SK-N-SH treated with all-trans-retinoic acid at 6 μM for 48 hours (cell line): Measurements from ENCODE around the gene SLC22A12.

Experiments
- ATAC-seq: fragments of 200-7000 bp; cut with Tn5 transposase; 3 replicates; pipeline ENCODE4 v1.9.1; 2020; ENCODE audit warnings: mild to moderate bottlenecking, moderate library complexity
- ARNTL ChIP-seq: fragments of 450-650 bp; formaldehyde crosslinking; IDR thresholded peaks from 2 replicates; pipeline ENCODE4 v1.5.0; 2020; ENCODE audit warnings: low read depth, mild to moderate bottlenecking, moderate library complexity, borderline replicate concordance
- BACH2 ChIP-seq: fragments of 250-450 bp; sonication (Bioruptor Pico); IDR thresholded peaks from 2 replicates; pipeline ENCODE4 v1.9.0; 2021; ENCODE audit warnings: mild to moderate bottlenecking, borderline replicate concordance
- CREB5 ChIP-seq: fragments of 250-450 bp; sonication (Bioruptor Pico); IDR thresholded peaks from 2 replicates; pipeline ENCODE4 v1.5.1; 2020; ENCODE audit warnings: low read depth, mild to moderate bottlenecking, moderate library complexity
- CSDC2 ChIP-seq: fragments of 250-450 bp; sonication (Bioruptor Pico); IDR thresholded peaks from 2 replicates; pipeline ENCODE4 v1.5.0; 2020; ENCODE audit warnings: mild to moderate bottlenecking, moderate library complexity
- CSRNP3 ChIP-seq: fragments of 250-450 bp; sonication (Bioruptor Pico); IDR thresholded peaks from 2 replicates; pipeline ENCODE4 v1.5.1; 2021; ENCODE audit warnings: mild to moderate bottlenecking, moderate library complexity
- ESRRG ChIP-seq: fragments of 250-450 bp; sonication (Bioruptor Pico); IDR thresholded peaks from 2 replicates; pipeline ENCODE4 v1.6.1; 2021; ENCODE audit warnings: mild to moderate bottlenecking
- ISL1 ChIP-seq: fragments of 250-450 bp; sonication (Bioruptor Pico); IDR thresholded peaks from 2 replicates; pipeline ENCODE4 v2.1.2; 2022; ENCODE audit warnings: mild to moderate bottlenecking, moderate library complexity
- OSR1 ChIP-seq: fragments of 250-450 bp; sonication (Bioruptor Pico); IDR thresholded peaks from 2 replicates; pipeline ENCODE4 v1.8.0; 2022; ENCODE audit warnings: moderate library complexity, mild to moderate bottlenecking, inconsistent platforms
- PPARA ChIP-seq: fragments of 250-450 bp; sonication (Bioruptor Pico); IDR thresholded peaks from 2 replicates; pipeline ENCODE4 v1.5.0; 2020; ENCODE audit warnings: mild to moderate bottlenecking, borderline replicate concordance
- RARB ChIP-seq: fragments of 250-450 bp; sonication (Bioruptor Pico); IDR thresholded peaks from 2 replicates; pipeline ENCODE4 v1.8.0; 2021; ENCODE audit warnings: mild to moderate bottlenecking, moderate library complexity
- TCF4 ChIP-seq: fragments of 250-450 bp; sonication (Bioruptor Pico); IDR thresholded peaks from 2 replicates; pipeline ENCODE4 v1.8.0; 2021; ENCODE audit warnings: mild to moderate bottlenecking, moderate library complexity, borderline replicate concordance
- TOX ChIP-seq: fragments of 250-450 bp; sonication (Bioruptor Pico); IDR thresholded peaks from 2 replicates; pipeline ENCODE4 v1.8.0; 2021; ENCODE audit warnings: mild to moderate bottlenecking, moderate library complexity, borderline replicate concordance
- ZFP3 ChIP-seq: fragments of 250-450 bp; sonication (Bioruptor Pico); IDR thresholded peaks from 2 replicates; pipeline ENCODE4 v1.5.0; 2020; ENCODE audit warnings: mild to moderate bottlenecking, moderate library complexity
- ZFP30 ChIP-seq: fragments of 450-650 bp; formaldehyde crosslinking; IDR thresholded peaks from 2 replicates; pipeline ENCODE4 v1.5.0; 2022; ENCODE audit warnings: mild to moderate bottlenecking, moderate library complexity
- ZNF565 ChIP-seq: fragments of 450-650 bp; formaldehyde crosslinking; conservative IDR thresholded peaks from 2 replicates; pipeline ENCODE4 v1.5.0; 2020; ENCODE audit warnings: low read depth, mild to moderate bottlenecking, moderate library complexity
- ZNF70 ChIP-seq: fragments of 450-650 bp; formaldehyde crosslinking; IDR thresholded peaks from 2 replicates; pipeline ENCODE4 v1.5.0; 2020; ENCODE audit warnings: mild to moderate bottlenecking, moderate library complexity
- ZNF8 ChIP-seq: fragments of 450-650 bp; formaldehyde crosslinking; IDR thresholded peaks from 2 replicates; pipeline ENCODE4 v1.5.0; 2020; ENCODE audit warnings: mild to moderate bottlenecking, moderate library complexity
- TF ChIP-seq, protein P1 (sequence below): fragments of 250-450 bp; sonication (Bioruptor Pico); IDR thresholded peaks from 2 replicates; pipeline ENCODE4 v1.8.0; 2021; ENCODE audit warnings: low read depth, mild to moderate bottlenecking, moderate library complexity, borderline replicate concordance
- TF ChIP-seq, protein P2 (sequence below): fragments of 250-450 bp; sonication (Bioruptor Pico); IDR thresholded peaks from 2 replicates; pipeline ENCODE4 v1.5.0; 2020; ENCODE audit warnings: mild to moderate bottlenecking, moderate library complexity
- TF ChIP-seq, protein P3 (sequence below): fragments of 250-450 bp; sonication (Bioruptor Pico); IDR thresholded peaks from 2 replicates; pipeline ENCODE4 v1.8.0; 2020; ENCODE audit warnings: mild to moderate bottlenecking, moderate library complexity, borderline replicate concordance

SLC22A12 gene

DNA sequence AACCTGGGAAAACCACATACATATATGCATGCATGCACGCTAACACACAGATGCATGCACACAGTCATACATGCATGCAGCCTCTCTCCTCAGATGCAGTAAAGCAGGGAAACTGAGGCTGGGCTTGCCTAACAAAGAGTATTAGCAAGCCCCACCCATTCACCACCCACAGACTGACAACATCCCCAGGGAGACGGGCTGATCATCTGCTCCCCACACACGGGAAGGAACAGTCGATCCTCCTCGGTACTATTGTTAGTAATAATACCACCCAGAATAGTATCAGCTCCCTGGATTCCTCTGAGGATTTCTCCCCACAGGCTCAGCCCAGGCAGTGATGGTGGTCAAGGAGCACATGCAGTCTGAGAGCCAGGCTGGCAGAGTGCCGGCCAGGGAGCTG lies 41.2 kb downstream of the SLC22A12 start:
- ATAC-seq = no peak
- TF ChIP-seq ISL1 (CRISPR knock-in tag) = no peak
- no peak for TF ChIP-seq TOX (CRISPR knock-in tag)
- no peak for TF ChIP-seq CREB5 (CRISPR knock-in tag)
- TF ChIP-seq OSR1 (CRISPR knock-in tag) = no peak
- TF ChIP-seq BACH2 = no peak
- no peak for TF ChIP-seq ZNF8 (CRISPR knock-in tag)
- TF ChIP-seq, protein P1, sequence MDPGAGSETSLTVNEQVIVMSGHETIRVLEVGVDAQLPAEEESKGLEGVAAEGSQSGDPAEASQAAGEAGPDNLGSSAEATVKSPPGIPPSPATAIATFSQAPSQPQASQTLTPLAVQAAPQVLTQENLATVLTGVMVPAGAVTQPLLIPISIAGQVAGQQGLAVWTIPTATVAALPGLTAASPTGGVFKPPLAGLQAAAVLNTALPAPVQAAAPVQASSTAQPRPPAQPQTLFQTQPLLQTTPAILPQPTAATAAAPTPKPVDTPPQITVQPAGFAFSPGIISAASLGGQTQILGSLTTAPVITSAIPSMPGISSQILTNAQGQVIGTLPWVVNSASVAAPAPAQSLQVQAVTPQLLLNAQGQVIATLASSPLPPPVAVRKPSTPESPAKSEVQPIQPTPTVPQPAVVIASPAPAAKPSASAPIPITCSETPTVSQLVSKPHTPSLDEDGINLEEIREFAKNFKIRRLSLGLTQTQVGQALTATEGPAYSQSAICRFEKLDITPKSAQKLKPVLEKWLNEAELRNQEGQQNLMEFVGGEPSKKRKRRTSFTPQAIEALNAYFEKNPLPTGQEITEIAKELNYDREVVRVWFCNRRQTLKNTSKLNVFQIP (CRISPR knock-in tag) = no peak
- no peak for TF ChIP-seq ESRRG (CRISPR knock-in tag)
- TF ChIP-seq, protein P2, sequence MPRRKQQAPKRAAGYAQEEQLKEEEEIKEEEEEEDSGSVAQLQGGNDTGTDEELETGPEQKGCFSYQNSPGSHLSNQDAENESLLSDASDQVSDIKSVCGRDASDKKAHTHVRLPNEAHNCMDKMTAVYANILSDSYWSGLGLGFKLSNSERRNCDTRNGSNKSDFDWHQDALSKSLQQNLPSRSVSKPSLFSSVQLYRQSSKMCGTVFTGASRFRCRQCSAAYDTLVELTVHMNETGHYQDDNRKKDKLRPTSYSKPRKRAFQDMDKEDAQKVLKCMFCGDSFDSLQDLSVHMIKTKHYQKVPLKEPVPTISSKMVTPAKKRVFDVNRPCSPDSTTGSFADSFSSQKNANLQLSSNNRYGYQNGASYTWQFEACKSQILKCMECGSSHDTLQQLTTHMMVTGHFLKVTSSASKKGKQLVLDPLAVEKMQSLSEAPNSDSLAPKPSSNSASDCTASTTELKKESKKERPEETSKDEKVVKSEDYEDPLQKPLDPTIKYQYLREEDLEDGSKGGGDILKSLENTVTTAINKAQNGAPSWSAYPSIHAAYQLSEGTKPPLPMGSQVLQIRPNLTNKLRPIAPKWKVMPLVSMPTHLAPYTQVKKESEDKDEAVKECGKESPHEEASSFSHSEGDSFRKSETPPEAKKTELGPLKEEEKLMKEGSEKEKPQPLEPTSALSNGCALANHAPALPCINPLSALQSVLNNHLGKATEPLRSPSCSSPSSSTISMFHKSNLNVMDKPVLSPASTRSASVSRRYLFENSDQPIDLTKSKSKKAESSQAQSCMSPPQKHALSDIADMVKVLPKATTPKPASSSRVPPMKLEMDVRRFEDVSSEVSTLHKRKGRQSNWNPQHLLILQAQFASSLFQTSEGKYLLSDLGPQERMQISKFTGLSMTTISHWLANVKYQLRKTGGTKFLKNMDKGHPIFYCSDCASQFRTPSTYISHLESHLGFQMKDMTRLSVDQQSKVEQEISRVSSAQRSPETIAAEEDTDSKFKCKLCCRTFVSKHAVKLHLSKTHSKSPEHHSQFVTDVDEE (CRISPR knock-in tag) = no peak
- no peak for TF ChIP-seq RARB
- no peak for TF ChIP-seq CSRNP3 (CRISPR knock-in tag)
- no peak for TF ChIP-seq ARNTL (CRISPR knock-in tag)
- no peak for TF ChIP-seq ZFP30 (CRISPR knock-in tag)
- no peak for TF ChIP-seq ZNF70 (CRISPR knock-in tag)
- no peak for TF ChIP-seq ZFP3
- TF ChIP-seq PPARA (CRISPR knock-in tag) = no peak
- no peak for TF ChIP-seq TCF4 (CRISPR knock-in tag)
- TF ChIP-seq, all 23 proteins: peak for 0

DNA sequence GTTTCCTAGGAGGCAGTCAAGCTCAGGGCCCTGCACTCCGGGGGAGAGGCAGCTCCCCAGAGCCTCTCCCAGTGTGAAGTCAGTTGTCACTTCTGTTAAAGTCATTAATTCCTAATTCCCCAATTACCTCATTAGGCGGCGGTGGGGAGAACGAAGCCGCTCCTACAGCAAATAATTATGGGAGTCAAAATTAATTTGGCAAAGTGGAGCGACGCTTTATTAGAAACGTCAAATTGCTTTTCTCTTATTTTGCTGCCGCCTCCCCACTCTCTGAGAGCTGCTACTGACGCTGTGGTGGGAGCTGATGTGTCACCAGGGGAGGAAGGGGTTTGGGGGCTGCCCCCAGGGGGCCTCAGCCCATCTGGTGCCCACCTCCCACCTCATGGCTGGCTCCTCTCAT lies 41.6 kb downstream of the SLC22A12 start:
- no peak for TF ChIP-seq TOX (CRISPR knock-in tag)
- TF ChIP-seq, protein P3, sequence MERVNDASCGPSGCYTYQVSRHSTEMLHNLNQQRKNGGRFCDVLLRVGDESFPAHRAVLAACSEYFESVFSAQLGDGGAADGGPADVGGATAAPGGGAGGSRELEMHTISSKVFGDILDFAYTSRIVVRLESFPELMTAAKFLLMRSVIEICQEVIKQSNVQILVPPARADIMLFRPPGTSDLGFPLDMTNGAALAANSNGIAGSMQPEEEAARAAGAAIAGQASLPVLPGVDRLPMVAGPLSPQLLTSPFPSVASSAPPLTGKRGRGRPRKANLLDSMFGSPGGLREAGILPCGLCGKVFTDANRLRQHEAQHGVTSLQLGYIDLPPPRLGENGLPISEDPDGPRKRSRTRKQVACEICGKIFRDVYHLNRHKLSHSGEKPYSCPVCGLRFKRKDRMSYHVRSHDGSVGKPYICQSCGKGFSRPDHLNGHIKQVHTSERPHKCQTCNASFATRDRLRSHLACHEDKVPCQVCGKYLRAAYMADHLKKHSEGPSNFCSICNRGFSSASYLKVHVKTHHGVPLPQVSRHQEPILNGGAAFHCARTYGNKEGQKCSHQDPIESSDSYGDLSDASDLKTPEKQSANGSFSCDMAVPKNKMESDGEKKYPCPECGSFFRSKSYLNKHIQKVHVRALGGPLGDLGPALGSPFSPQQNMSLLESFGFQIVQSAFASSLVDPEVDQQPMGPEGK (CRISPR knock-in tag) = no peak
- TF ChIP-seq, protein P1 (CRISPR knock-in tag) = no peak
- no peak for TF ChIP-seq ZFP30 (CRISPR knock-in tag)
- TF ChIP-seq ISL1 (CRISPR knock-in tag) = no peak
- no peak for TF ChIP-seq BACH2
- TF ChIP-seq OSR1 (CRISPR knock-in tag) = no peak
- TF ChIP-seq ZNF8 (CRISPR knock-in tag) = no peak
- TF ChIP-seq CSRNP3 (CRISPR knock-in tag) = no peak
- TF ChIP-seq ZNF70 (CRISPR knock-in tag) = no peak
- TF ChIP-seq, protein P2 (CRISPR knock-in tag) = no peak
- no peak for TF ChIP-seq RARB
- TF ChIP-seq ZNF565 (CRISPR knock-in tag) = no peak
- TF ChIP-seq CSDC2 (CRISPR knock-in tag) = no peak
- no peak for ATAC-seq
